Endothelial cell of umbilical vein (primary cell): ENCODE measurements around the gene UTP18. TPM values are rescaled to one million over a fixed set of nuclear protein-coding genes. Genes with fewer than 3 reads are reported as not detected.
"Not testable (repeated sequence)": the region's sequence is repeated elsewhere in the genome, so short reads cannot be mapped to it uniquely, and the experiment has no call there.

ENCODE experiments used
- BruUV-seq: library from RNA; stranded (reverse); fragments of 400-500 nt; replicated peaks from 2 replicates; lab custom pipeline; 2021; lab: Mats Ljungman, UMichigan
- CTCF ChIA-PET: fragments of 300-600, 350-600 bp; sonication (Branson Sonifier 250); formaldehyde crosslinking; loops from one replicate; lab custom pipeline; 2021; ENCODE audit warnings: antibody characterized with exemption, inconsistent platforms; lab: Charles Lee
- POLR2A ChIA-PET: fragments of 300-600, 350-600 bp; sonication (Branson Sonifier 250); formaldehyde crosslinking; loops from one replicate; lab custom pipeline; 2021; ENCODE audit warnings: antibody characterized with exemption, inconsistent platforms; lab: Charles Lee
- DNase-seq: peaks from one replicate; pipeline ENCODE4 v3.0.0-alpha.2; 2011; ENCODE audit warnings: low read depth, low spot score
- FAIRE-seq: peaks from 2 replicates; lab custom pipeline; 2011; peaks lifted over from hg19 to GRCh38; lab: Jason Lieb, UNC
- H2AFZ ChIP-seq: 2 replicates; pipeline ENCODE4 v1.6.0; 2012; ENCODE audit warnings: low read depth, low read length, control low read depth, inconsistent platforms
- H3K27ac ChIP-seq: 2 replicates; pipeline ENCODE4 v1.5.1; 2011; ENCODE audit warnings: low read depth, mild to moderate bottlenecking, control low read depth, low read length, moderate library complexity; ENCODE audit not compliant: insufficient read depth
- H3K27me3 ChIP-seq, 2 experiments: 2 replicates each; pipeline versions ENCODE4 v1.6.0 to v1.6.1; 2011; ENCODE audit warnings: low read length in 2 of 2, mixed read lengths in 1 of 2; ENCODE audit not compliant: control insufficient read depth in 2 of 2, insufficient read depth in 2 of 2
- H3K36me3 ChIP-seq, 2 experiments: 2 replicates in 1 of 2; 3 replicates in 1 of 2; pipeline ENCODE4 v1.5.1; 2011; ENCODE audit warnings: low read length in 2 of 2, mild to moderate bottlenecking in 1 of 2, moderate library complexity in 1 of 2; ENCODE audit not compliant: control insufficient read depth in 2 of 2, insufficient read depth in 2 of 2; ENCODE audit errors: extremely low read depth in 1 of 2
- H3K4me1 ChIP-seq: 3 replicates; pipeline ENCODE4 v1.5.1; 2011; ENCODE audit warnings: mild to moderate bottlenecking, low read length; ENCODE audit not compliant: control insufficient read depth, insufficient read depth; ENCODE audit errors: extremely low read depth
- H3K4me2 ChIP-seq: 2 replicates; pipeline ENCODE4 v1.6.1; 2011; ENCODE audit warnings: low read length, control low read depth, mixed read lengths; ENCODE audit not compliant: insufficient read depth
- H3K4me3 ChIP-seq, 3 experiments: fragments of 200-600 bp in 1 of 3; sonication (generic), shearing (Covaris generic) in 1 of 3; replicated peaks in 1 of 3; 2 replicates each; pipeline ENCODE4 v1.5.1; 2011 to 2016; ENCODE audit warnings: control low read depth in 3 of 3, low read length in 3 of 3, mild to moderate bottlenecking in 2 of 3, inconsistent platforms in 1 of 3, low read depth in 1 of 3, moderate library complexity in 1 of 3; ENCODE audit not compliant: insufficient read depth in 1 of 3
- H3K79me2 ChIP-seq: 2 replicates; pipeline ENCODE4 v1.6.0; 2012; ENCODE audit warnings: low read length, inconsistent platforms; ENCODE audit not compliant: control insufficient read depth, insufficient read depth
- H3K9ac ChIP-seq: replicated peaks from 2 replicates; pipeline ENCODE3; 2011; ENCODE audit warnings: low read length, control low read depth; ENCODE audit not compliant: insufficient read depth; ENCODE audit errors: extremely low read depth
- H3K9me1 ChIP-seq: replicated peaks from 3 replicates; pipeline ENCODE4 v1.6.0; 2011; ENCODE audit warnings: mild to moderate bottlenecking, low read length; ENCODE audit not compliant: control insufficient read depth, insufficient read depth; ENCODE audit errors: extremely low read depth
- H3K9me3 ChIP-seq: replicated peaks from 2 replicates; pipeline ENCODE4 v1.5.1; 2012; ENCODE audit warnings: low read length, inconsistent platforms; ENCODE audit not compliant: control insufficient read depth, insufficient read depth
- H4K20me1 ChIP-seq: replicated peaks from 2 replicates; pipeline ENCODE3; 2011; ENCODE audit warnings: mild to moderate bottlenecking, low read length; ENCODE audit not compliant: control insufficient read depth, insufficient read depth; ENCODE audit errors: extremely low read depth
- EZH2 ChIP-seq: IDR thresholded peaks from 2 replicates; pipeline ENCODE4 v1.6.1; 2012; ENCODE audit warnings: borderline replicate concordance, low read depth, mild to moderate bottlenecking, moderate library complexity, low read length, inconsistent platforms; ENCODE audit not compliant: severe bottlenecking
- GATA2 ChIP-seq: IDR thresholded peaks from 2 replicates; pipeline ENCODE4 v1.7.0; 2011; ENCODE audit warnings: low read depth, mild to moderate bottlenecking, moderate library complexity, mixed read lengths, low read length; ENCODE audit not compliant: insufficient read length, insufficient read depth
- JUN ChIP-seq: IDR thresholded peaks from 2 replicates; pipeline ENCODE4 v1.6.1; 2011; ENCODE audit warnings: borderline replicate concordance, low read depth; ENCODE audit not compliant: insufficient read length, insufficient read depth
- MYC ChIP-seq: IDR thresholded peaks from one replicate; pipeline ENCODE4 v1.6.1; 2011; ENCODE audit warnings: mild to moderate bottlenecking, low read depth, low read length
- POLR2A ChIP-seq: IDR thresholded peaks from 2 replicates; pipeline ENCODE4 v1.6.1; 2012; ENCODE audit warnings: low read depth, mild to moderate bottlenecking, control low read depth, low read length
- dilution Hi-C: fragments of 300-500 bp; cut with MboI; formaldehyde crosslinking; loops from one replicate; pipeline ENCODE4 v1.15.0; 2019; ENCODE audit warnings: low sequenced_read_pairs; ENCODE audit not compliant: extremely low pct_ligation_motif_present
- intact Hi-C: fragments of 100-400 bp; cut with micrococcal nuclease; formaldehyde crosslinking; loops from one replicate; pipeline ENCODE4 v1.10.0; 2022
- polyA plus RNA-seq, 4 experiments: library from polyadenylated mRNA; depleted of rRNA in 3 of 4; stranded (reverse) in 3 of 4; unstranded in 1 of 4; fragments of >200 nt; gene quantifications; 2 replicates each; pipeline versions ENCODE4 v1.2.1 to v1.2.3, GENCODE V29; 2011 to 2012; ENCODE audit warnings: missing spikeins in 1 of 4
- total RNA-seq: library from RNA; stranded (reverse); gene quantifications from 2 replicates; pipeline ENCODE4 v1.2.3, GENCODE V29; 2021
- TF ChIP-seq, protein P1 (sequence below), 2 donors: IDR thresholded peaks; 1 replicate in 1 of 2; 2 replicates in 1 of 2; pipeline ENCODE4 v1.5.1; 2011; ENCODE audit warnings: low read length in 2 of 2, mild to moderate bottlenecking in 2 of 2, moderate library complexity in 2 of 2, control low read depth in 1 of 2, inconsistent platforms in 1 of 2, low read depth in 1 of 2; ENCODE audit not compliant: insufficient read depth in 1 of 2; ENCODE audit errors: extremely low read depth in 1 of 2

The UTP18 gene
- total and polyA plus RNA-seq, 2 donors (not counting 3 experiments of a cell fraction or from before 2014, with no cell fraction given), result 9.1 to 29.3 TPM

DNA sequence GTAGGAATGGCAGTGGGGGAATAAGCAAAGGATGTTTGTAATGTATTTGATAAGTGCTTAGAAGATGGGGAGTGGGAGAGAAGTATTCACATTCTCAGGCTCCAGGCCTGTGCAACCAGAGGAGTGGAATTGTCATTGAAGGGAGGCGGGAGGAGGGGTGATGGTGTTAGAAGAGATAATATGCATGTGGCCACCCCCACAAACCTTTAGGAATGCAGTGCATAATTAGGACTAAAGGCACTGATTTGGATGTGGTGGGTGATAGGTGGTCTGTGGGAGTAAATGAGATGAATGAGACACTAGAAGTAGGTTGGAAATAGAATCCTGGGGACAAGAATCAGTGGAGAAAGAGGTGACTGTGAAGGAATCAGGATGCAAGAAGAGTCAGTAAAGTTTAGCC lies 27.1 kb downstream of the UTP18 start:
- Histone ChIP-seq H3K27ac (no peak overlapping the region), H3K9me1 (no peaks in the 10 kb centered on the region), H3K27me3 (no peaks in the 10 kb centered on the region), H3K9me3 (no peaks in the 10 kb centered on the region), H4K20me1 (no peaks in the 10 kb centered on the region), H3K4me1 (no peaks in the 10 kb centered on the region), H3K36me3 (peaks cover 17 to 27% of the 10 kb centered on the region in 2 experiments), H2AFZ (no peak overlapping the region), H3K9ac (no peak overlapping the region), H3K4me2 (no peak overlapping the region), H3K4me3 (no peak overlapping the region), H3K79me2 (no peaks in the 10 kb centered on the region)
- FAIRE-seq (no peak), DNase-seq (no peak)
- BruUV-seq, result no TSS peak
- ChIA-PET CTCF (no interaction called here), POLR2A (interaction anchor here (0.7 kb wide), 1 partner anchor 504 kb away, joined by 3 read pairs; no protein-coding TSS in a partner anchor)
- dilution Hi-C loops (no loop called here), intact Hi-C loops (no loop called here)
- TF ChIP-seq, protein P1, sequence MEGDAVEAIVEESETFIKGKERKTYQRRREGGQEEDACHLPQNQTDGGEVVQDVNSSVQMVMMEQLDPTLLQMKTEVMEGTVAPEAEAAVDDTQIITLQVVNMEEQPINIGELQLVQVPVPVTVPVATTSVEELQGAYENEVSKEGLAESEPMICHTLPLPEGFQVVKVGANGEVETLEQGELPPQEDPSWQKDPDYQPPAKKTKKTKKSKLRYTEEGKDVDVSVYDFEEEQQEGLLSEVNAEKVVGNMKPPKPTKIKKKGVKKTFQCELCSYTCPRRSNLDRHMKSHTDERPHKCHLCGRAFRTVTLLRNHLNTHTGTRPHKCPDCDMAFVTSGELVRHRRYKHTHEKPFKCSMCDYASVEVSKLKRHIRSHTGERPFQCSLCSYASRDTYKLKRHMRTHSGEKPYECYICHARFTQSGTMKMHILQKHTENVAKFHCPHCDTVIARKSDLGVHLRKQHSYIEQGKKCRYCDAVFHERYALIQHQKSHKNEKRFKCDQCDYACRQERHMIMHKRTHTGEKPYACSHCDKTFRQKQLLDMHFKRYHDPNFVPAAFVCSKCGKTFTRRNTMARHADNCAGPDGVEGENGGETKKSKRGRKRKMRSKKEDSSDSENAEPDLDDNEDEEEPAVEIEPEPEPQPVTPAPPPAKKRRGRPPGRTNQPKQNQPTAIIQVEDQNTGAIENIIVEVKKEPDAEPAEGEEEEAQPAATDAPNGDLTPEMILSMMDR (IDR thresholded peaks at IDR 0.05; ENCODE audit: extremely low read depth in 1 of 2, insufficient read depth in 1 of 2, low read depth in 1 of 2, low read length in 2 of 2), result no peak

DNA sequence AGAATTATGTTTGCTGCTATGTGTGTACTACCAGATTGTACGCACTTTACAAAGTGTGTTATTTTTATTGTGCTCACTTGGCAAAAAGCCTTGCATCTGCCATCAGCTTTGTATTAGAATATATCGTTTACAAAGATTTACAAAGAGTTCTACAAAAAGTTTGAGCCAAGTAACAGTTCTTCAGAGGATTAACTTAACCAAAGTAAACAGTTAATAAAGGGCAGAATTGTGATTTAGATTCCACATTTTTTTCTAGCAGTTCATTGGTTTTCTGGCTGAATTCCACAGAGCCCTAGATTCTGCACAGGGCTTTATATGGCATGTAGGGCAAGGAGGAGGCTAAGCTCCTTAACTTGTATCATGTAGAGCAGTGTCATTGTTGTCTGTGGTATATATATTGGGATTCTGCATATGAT lies 29.4 kb downstream of the UTP18 start:
- no peak overlapping the region for H3K9ac ChIP-seq
- no peak for TF ChIP-seq GATA2
- no peak for TF ChIP-seq POLR2A
- no peak for TF ChIP-seq MYC
- no peak for TF ChIP-seq JUN
- no peak for TF ChIP-seq EZH2
- CTCF ChIA-PET, result no interaction called here
- no peaks in the 10 kb centered on the region for H3K9me3 ChIP-seq
- DNase-seq, result no peak
- no peaks in the 10 kb centered on the region for H4K20me1 ChIP-seq
- intact Hi-C loops (no loop called here), dilution Hi-C loops (no loop called here)
- POLR2A ChIA-PET, result no interaction called here
- no peaks in the 10 kb centered on the region for H3K9me1 ChIP-seq
- no peaks in the 10 kb centered on the region for H3K79me2 ChIP-seq
- no TSS peak for BruUV-seq
- H3K4me2 ChIP-seq, result no peak overlapping the region
- no peak overlapping the region for H2AFZ ChIP-seq
- H3K27ac ChIP-seq, result no peak overlapping the region
- peaks cover 17 to 28% of the 10 kb centered on the region in 2 experiments for H3K36me3 ChIP-seq
- FAIRE-seq, result no peak
- no peaks in the 10 kb centered on the region for H3K27me3 ChIP-seq
- no peak overlapping the region for H3K4me3 ChIP-seq
- no peaks in the 10 kb centered on the region for H3K4me1 ChIP-seq

GRCh38 chr17:51294338-51294737 lies 34.0 kb downstream of the UTP18 start:
- H3K4me1 ChIP-seq, H3K9ac ChIP-seq, intact Hi-C loops, H3K9me1 ChIP-seq, H3K79me2 ChIP-seq, BruUV-seq, CTCF ChIA-PET, H2AFZ ChIP-seq, H3K27ac ChIP-seq, H3K36me3 ChIP-seq, H4K20me1 ChIP-seq, H3K4me2 ChIP-seq, H3K27me3 ChIP-seq, FAIRE-seq, H3K4me3 ChIP-seq, H3K9me3 ChIP-seq, POLR2A ChIA-PET, DNase-seq, dilution Hi-C loops: not testable (repeated sequence)
